ENCODE results near the gene FXYD6.
"Not testable (repeated sequence)": the region's sequence is repeated elsewhere in the genome, so short reads cannot be mapped to it uniquely, and the experiment has no call there.

The FXYD6 gene

DNA sequence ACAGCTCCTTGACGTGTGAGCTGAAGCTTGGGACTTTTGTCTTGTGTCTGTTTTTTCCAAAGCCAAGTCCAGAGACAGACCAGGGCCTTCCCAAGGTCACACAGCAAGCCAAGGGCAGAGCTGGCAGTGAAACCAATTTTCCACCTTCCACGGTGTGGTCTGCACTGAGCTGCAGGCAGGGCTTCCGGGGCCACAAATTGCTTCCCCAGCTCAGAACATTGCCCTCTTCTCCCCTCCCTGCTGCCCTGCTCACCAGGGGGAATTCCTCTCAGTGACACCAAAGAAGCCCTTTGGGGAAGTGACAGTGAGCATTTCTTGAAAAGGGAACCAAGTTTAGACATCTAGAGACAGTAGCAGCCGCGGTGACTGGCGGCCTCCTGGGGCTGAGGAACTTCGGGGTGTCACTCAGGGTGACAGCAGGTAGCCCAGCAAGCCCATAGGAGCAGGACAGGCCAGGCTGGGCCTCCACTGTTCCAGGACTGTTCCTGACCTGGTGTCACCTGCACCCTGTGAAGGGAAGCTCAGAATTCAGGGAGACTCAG lies 61.1 kb downstream of the FXYD6 start:
- peak; percentile 55 for DNase-seq

DNA sequence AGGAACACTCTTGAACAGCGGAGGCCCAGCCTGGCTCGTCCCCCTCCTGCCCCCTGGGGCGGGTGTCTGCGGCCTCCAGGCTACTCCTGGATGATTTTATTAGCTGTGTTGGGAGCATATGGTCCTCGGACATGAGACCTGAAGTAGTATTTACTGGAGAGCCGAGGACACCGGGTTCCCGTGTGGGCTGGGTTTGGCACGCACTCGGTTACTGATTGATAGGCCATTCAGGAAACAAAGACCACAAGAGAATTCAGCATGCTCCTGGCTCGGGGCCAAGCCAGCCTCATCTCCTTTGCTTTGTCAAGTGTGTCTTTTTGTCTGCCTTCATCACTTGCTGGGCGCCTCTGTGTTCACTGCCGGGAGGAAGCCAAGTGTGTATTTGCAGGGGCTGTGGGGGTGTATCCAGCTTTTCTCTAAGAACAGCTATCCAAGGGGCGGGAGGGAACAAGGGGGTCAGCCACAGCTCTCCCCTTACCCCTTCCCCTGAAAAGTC lies 61.6 kb downstream of the FXYD6 start:
- peak; percentile 55 for DNase-seq

DNA sequence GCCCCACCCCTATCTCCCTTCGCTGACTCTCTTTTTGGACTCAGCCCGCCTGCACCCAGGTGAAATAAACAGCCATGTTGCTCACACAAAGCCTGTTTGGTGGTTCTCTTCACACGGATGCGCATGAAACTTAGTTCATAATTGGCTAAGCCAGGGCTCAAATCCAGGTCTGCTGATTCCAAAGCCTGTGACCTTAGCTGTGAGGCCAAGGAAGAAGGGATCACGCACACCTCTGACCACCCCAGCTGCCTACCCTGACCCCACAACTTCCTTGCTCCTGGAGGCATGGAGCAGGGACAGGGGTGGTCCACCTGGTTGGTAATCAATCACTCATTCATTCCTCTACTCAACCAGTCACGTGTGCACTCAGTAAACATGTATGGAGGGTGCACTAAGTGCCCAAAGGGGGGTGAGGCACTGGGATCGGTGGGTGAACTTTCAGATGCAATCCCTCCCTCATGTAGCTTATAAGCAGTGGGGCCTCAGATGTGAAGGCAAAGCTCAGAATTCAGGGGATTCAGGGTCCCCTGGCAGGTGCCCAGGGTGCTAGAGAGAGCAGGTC lies 62.2 kb downstream of the FXYD6 start:
- DNase-seq = no peak

DNA sequence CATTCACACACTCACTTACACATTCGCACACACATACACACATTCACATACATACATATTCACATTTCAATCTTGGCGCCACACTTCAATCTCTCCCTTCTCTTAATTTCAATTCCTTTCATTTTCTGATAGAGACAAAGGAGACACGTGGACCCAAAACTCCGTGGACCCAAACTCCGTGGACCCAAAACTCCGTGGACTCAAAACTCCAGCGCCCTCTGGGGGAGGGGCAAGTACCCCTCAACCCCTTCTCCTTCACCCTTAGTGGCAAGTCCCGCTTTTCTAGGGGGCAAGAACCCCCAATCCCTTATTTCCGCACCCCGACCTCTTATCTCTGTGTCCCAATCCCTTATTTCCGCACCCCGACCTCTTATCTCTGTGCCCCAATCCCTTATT lies 66.4 kb downstream of the FXYD6 start:
- not testable (repeated sequence) for DNase-seq

DNA sequence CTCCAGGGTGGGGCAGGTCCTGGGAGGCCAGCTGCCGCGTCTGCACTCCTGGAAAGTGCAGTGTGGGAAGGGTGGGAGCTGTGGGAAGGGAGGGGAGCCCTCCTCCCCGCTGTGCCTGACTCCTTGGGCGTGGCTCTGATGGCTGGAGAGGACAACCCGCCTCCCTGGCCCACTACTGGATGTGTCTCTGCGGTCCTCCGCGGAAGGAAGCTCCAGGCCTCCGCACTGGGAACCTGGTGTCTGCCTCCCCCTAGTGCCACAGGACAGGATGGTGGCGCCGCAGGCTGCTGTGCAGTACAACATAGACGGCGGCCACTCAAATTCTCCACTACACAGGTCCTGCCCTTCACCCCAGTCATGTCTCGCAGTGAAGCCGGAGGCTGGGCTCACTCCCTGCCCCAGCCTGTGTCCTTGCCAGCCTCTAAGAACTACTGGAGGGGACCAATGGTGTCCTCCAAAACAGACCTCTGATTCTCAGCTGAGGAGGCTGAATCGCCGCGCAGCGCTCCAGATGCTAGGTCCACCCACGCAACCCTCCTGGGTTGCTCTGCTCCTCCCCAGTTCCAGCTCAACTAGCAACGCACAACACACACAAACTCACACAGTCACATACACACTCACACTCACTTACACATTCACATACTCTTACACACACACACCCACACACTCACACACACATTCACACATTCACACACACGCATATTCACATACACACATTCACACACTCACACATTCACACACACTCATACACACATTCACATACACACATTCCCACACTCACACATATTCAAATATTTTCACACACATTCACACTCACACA lies 67.0 kb downstream of the FXYD6 start:
- no peak for DNase-seq

DNA sequence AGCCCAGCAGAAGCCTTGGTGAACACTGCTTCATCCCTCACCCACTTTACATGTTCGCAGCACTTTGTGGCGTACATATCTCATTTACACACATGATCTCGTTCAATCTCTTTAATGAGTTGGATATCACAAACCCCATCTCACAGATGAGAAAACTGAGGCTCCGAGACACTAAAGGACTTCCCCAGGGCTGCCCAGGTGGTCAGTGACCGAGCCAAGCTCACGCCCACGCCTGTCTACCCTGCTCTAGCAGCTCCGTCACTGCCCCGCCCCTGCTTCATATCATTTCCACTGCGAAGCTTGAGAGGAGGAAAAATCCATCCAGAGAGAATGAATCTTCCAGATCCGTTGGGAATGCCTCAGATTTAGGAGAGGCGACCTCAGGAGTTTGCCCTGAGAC lies 67.7 kb downstream of the FXYD6 start:
- DNase-seq = no peak

DNA sequence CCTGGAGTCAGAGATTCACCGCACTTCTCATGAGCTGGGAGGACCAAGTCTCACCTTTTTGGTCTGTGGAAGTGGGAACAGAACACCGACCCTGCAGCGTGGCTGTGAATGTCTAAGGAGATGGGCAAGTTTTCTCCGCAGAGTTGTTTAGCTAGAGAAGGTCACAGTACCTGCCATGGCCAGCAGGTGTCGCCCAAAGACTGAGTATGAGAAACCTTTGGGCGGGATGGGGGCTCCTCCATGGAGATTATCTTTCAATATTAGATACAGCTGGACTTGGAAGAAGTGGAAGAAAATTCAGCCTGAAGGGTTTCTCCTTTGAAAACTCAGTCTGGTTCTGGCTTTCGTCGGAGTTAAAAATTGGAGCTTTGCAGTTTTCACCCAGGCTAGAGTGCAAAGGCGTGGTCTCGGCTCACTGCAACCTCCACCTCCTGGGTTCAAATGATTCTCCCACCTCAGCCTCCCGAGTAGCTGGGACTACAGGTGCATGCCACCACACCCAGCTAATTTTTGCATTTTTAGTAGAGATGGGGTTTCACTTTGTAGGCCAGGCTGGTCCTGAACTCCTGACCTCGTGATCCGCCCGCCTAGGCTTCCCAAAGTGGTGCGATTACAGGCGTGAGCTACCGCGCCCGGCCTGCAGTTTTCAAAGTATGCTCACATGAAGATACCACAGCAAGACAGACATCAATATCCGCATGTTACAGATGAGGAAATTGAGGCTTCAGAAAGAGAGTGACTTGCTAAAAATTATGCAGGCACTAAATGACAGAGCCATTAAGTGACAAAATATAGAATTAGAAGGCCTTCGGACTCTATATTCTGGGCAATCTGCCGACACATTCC lies 68.8 kb downstream of the FXYD6 start:
- peak; percentile 79 for DNase-seq

DNA sequence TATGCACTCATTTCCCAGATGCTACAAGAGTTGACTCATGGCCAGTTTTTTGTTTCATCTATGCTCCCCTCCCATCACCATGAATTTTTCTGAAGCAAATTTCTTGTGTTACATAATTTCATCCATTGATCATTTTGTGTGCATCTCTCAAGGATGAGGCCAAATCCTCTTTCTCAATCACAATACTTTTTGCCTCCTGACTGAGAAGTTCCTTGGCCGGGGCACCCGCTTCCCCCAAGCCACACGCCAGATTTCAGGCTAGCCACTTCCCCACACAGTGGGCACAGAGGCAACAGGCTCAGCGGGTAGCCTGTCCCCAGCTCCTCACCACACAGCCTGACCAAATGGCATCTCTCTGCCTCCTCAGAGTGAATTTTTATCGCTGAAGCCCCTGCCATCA lies 69.6 kb downstream of the FXYD6 start:
- no peak for DNase-seq

DNA sequence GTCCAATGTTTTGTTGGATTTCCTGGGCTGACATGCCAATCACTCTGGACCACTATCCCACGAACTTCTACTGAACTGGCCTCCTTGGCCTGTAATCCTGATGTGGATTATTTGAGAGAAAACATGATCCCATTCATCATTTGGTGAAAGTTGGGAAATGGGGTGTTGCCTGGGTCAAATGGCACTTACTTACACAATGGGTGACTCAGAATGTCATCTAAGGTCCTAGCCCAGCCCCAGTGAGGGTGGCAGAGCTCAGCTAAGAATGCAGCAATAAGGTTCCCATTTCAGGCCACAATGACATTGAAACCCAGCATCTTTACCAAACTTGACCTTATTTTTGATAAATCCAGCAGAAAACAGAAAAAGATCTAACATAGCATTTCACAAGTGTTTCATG lies 71.4 kb downstream of the FXYD6 start:
- DNase-seq = no peak

DNA sequence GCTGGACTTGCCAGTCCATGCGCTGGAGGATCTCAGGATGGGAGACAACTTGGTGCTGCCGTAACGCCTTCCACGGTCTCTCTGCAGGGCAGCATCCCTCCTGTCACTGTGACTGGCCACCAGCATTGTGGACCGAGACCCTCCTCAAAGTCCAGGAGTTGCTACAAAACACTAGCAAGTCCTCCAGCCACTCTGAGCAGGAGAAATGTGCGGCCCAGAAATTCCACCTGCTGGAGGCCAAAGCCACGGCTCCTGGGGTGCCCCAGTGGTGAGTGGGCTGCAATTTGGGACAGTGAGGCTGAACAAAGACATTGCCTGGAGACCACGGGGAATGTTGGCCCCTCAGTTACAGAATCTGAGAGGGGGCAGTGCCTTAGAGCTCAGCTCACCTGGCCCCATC lies 72.6 kb downstream of the FXYD6 start:
- no peak for DNase-seq

DNA sequence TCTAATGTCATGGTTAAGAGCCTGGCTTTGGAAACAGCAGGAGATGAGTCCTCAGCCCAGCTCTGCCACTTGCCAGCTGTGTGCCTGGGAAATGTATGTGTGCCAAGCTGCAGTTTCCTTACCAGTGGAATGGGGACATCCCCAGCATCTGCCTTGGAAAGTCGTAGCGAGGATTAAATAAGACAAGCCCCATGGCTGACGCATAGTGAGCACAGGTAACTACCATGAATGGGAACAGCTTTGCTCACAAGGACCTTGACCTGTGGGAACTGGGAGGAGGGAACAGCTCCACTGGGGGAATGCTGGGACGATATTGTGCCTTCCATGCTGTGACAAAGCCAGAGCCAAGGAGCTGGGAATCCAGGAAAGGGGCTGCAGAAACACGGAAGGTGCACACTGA lies 76.8 kb downstream of the FXYD6 start:
- DNase-seq = no peak

DNA sequence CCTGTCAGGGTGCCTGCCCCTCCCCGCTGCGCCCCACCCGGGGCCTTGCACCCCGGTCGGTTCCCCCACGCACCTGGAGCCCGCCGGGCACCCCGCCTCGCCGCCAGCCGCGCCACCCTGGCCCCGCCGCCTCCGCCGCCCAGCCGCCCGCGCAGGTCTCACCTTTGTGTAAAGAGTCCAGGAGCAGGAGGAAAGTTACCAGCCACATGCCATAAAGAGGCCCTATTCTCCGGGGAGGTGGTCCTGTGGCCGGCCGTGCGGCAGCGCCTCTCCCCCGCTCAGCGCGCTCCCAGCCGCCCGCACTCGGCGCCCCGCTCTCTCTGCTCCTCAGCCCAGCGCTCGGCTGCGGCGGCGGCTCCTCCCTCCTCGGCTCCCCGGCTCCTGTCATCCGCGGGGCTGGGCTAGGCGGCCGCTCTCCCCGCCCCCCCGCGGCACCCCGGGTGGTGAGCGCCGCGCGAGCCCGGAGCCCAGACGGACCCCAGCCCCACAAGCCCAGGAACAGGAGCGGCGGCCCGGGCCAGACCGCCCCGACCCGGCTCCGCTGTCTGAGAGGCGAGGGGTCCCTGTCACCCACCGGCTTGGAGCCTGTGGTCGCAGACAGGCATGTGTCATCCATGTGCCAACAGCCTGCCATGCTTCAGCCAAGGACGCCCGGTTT lies 79.5 kb downstream of the FXYD6 start, which contains the start of gene DSCAML1:
DSCAML1 (minus strand) TSS at position 345 of the 658 bp plus-strand sequence; CDS start at position 208, 137 bp downstream.
- DNase-seq = no peak

DNA sequence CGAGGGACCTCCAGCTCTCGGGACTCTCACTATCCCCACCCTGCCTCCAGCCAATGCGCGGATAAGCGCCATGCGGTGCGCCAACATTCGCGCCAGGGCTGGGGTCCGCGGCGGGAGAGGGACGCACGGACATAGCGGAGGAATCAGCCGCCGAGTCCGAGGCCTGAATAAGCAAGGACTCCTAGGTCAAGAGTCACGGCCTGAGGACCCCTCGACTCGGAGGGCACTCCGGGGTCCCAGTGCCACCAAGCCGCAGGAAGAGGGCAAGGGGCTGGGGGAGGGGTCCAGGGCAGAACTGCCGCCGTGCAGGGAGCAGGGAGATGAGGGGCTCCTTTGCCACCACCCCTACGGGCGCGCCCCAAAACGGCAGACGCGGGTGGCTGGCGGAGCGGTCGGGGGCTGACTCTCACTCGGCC lies 80.0 kb downstream of the FXYD6 start:
- no peak for DNase-seq

DNA sequence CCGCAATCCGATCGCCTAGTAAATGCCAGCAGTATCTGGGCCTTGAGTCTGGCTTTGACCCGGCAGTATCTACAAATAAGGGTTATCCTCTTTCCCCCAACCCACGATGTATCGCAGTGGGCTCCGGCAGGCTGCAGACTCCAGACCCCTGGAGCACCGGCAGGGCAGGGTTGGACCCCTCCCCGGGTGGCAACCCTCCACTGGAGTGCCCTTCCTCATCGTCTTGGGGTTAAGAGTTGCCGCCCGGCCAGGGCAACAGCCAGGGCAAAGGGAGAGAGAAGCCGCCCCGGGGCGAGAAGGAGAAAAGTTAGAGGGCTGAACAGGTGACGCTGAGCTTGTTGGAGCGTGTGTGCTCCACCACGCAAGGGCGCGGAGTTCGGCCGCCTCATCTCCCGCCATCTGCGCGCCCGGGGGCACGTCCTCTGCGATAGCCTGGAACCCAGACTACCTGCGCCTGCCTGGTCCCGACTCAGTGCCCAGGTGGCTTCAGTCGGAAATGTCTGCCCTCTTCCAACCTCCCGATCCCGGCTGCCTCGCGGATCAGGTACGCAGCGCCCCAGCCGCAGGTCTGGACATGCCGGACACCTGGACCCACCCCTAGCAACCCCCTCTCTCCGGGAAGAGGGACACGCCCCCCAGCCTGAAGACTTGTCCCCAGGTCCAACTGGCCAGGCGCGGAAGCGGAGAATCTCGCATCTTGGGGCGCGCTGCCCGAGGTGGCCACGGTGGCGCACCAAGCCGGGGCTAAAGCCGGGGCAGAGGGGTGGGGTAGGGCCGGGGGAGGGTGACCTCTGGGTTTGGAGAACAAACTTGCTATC lies 80.6 kb downstream of the FXYD6 start:
- no peak for DNase-seq

DNA sequence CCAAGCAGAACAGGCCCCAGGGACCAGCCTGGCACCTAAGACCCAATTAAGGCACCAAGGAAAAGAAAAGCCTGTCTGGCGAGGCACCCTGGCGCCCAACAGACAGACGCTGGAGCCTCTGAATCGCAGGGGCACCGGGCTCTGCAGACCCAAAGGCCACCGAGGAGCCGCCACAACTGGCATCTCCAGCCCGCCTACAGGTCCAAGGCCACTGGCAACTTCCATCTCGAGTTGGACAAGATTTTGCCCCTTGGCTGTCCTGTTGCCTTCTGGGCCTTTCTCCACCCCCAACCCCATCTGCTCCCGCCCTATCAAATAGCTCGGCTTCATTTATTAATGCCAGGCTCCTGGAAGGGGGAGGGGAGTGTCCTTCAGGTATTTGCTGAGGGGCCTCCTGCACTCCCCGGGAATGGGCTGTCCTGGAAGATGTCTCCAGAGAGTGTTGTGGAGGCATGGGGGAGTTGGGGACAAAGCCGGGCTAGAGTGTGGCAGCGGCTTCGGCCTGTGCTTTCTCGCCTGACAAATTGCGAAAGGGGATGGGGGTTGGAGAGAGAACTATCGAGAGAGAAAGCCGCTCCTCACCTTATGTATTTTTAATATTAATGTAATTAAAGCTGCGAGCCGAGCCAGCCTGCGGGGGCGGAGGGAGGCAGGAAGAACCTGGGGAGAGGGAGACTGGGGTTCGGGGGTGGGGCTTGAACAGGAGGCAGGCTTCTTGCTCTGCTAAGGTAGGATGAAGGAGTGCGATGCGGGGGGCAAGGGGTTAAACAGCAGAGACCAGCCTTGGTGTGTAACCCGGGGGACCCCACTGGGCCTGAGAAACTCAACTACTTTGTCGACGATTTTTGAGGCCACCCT lies 81.5 kb downstream of the FXYD6 start:
- DNase-seq = no peak

DNA sequence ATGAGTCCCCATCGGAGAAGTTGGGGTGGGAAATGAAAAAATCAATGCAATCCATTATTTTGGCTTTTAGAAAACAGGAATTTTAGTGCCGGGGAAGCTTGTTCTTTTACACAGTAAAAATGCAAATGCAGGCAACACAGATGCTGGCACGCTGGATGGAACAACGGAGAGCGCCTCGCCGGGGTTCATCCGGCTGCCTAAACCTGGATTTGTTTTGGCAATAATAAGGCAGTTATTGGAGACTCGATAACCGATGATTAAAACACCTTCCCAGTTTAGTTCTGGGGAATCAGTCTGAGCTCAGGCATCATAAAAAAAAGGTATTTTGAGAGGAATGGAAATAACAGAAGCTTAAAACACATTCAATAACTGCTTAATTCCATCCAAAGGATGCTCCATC lies 82.3 kb downstream of the FXYD6 start:
- DNase-seq = no peak

DNA sequence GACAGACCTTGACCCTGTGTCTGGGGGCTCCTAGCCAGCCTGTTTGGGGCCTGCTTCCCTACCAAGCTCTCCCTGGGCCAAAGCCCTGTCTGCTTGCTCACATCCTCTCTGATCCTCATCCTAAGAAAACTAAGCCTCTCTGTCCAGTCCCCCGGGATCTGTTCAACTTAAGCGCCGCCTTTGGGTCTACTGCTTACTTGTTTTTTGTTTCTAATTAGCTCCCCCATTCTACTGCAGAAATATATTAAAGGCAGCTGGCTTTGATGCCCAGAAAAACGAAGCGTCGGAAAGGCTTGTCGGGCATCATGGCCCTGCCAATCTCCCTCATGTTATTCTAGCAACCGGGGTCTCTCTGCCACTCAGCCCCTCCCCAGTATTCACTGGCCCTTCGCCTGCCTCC lies 82.9 kb downstream of the FXYD6 start:
- DNase-seq = no peak

DNA sequence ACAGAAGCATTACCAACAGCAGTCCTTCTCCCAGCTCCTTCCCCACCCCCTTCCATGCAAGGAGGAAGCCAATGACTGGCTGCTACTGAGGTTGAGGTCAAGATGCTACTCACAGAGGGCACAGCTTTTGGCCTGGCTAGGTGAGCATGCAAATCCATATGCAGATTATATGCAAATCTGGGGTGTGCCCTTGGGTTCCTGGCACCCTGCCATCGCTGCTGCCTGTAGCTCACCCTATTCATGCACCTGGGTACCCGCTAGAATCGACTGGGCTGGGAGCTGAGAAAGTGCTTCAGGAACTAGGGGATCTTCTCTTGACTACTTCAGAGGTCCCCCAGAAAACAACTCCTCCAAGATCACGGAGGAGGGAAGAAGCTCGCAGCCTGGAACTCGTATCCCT lies 83.5 kb downstream of the FXYD6 start:
- no peak for DNase-seq

DNA sequence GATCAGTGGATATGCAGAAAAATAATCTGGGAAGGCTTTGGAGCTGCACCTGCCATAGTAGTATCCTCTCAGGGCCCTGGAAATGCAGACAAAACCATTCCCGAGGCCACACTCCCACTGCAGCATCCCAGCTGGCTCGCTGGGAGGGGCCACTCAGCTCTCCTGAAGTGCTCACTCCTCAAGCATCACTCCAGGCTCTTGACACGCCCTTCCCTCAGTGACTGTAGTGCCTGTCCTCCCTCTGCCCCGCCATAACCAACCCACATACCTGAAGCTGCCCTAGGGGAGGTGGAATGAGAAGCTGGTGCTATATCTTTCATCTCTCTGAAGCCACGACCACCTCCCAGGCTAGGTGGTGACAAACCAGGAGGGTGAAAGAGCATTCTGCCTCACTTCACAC lies 84.2 kb downstream of the FXYD6 start:
- DNase-seq = no peak

DNA sequence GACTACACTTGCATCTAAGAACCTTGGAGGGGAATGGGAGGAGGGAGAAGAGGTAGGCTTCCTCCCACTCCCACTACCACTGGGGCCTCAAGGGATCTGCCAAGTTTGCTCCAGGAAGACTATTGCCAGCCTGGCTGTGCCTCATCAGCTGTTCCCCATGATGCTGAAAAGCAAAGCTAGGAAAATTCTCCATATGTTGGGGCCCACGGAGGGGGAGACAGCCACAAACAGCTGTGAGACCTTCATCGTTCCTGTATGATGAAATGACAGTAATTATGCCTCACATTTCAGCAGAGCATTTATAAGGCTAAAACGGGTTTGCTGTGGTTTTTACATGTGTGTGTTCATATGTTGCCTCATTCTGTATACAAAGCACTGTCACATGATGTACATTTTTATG lies 86.2 kb downstream of the FXYD6 start:
- DNase-seq = no peak

DNA sequence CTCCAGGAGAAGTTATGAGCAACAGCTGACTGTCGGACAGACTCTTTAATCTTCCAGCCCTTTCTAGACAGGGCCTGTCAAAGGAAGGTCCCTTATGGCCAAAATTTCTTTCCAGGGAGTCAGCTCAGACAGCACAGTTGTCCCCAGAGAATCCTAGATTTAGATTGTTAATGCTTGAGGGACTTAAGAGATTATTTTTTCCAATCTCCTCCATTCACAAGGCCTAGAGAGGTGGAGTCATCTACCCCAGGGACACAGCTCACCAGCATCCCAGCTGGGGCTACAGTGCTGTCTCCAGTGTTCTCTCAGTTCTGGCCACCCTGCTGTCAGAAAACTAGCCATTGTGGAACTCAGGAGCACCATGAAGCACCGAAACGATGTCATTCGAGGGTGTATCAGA lies 87.2 kb downstream of the FXYD6 start:
- DNase-seq = no peak
